GM19372 (cell line): ENCODE measurements around the gene KRTAP23-1.

Experiments used
- ATAC-seq: cut with Tn5 transposase; IDR thresholded peaks from one replicate; pipeline ENCODE4 v1.9.1; 2021; ENCODE audit warnings: mild to moderate bottlenecking, low read depth, moderate library complexity; ENCODE audit not compliant: unreplicated experiment

Gene KRTAP23-1

DNA sequence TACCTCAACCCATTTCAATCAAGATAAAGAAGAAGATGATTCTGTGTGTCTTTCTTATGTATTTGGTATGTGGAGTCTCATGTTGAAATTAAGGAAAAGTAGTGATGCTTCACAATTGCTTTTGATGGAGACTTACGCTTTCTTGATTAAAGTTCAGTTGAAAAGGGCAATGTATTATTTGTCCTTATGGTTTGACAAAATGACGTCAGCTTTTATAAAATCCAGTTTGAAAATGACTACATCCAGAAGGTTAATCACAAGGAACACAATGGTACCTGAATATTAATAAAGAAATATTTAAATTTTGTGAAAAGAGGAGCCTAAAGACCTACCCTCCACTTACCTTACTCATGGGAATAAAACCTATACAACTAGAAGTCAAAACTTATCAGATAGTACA, 32.7 kb downstream of the KRTAP23-1 start:
- no peak for ATAC-seq

DNA sequence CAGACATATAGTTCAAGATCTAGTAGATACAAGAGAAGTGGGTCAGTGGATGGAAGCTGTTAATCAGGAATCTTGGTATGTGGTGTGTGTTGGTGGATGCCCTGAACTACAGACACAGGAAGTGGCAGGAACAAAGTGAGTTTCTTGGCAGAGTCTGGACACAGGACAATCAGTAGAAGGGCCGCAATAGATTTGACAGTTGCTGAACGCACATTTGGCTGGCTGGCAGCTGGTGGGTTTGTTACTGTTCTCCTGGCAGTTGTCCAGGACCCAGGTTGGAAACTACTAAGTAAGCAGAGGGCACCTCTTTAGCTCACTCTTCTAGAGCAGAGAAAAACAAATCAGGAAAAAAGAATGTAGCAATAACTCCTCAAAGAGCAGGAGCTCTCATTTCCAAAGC, 41.5 kb downstream of the KRTAP23-1 start:
- no peak for ATAC-seq

GRCh38 chr21:30305136-30305535, 43.3 kb downstream of the KRTAP23-1 start:
- ATAC-seq = no peak
